ENCODE results near the gene PRUNE2. TPM values are rescaled to one million over a fixed set of nuclear protein-coding genes. Genes with fewer than 3 reads are reported as not detected.

PRUNE2 gene
- total and polyA plus RNA-seq, 4 donors, result 1.3 to 4.5 (median 1.6) TPM

GRCh38 chr9:76610011-76610352 is 295.9 kb downstream of the PRUNE2 start:
- WGBS, result 25% methylated on average over 5 of the region's 5 CpGs
- DNase-seq (ENCODE audit: low spot score), result peak; percentile 48
- Histone ChIP-seq H3K9ac (ENCODE audit: low read depth in 1 of 2, low read length in 2 of 2) (no peak overlapping the region), H3K27me3 (ENCODE audit: control insufficient read depth in 4 of 4, insufficient read depth in 4 of 4, low read length in 3 of 4) (no peaks in the 10 kb centered on the region), H3K9me3 (ENCODE audit: control insufficient read depth in 4 of 4, low read length in 3 of 4) (no peaks in the 10 kb centered on the region), H3K4me1 (ENCODE audit: control insufficient read depth in 4 of 4, insufficient read depth in 4 of 4, low read length in 3 of 4) (no peaks in the 10 kb centered on the region), H3K36me3 (ENCODE audit: control insufficient read depth in 4 of 4, insufficient read depth in 3 of 4, low read depth in 1 of 4, low read length in 3 of 4) (no peaks in the 10 kb centered on the region), H3K27ac (ENCODE audit: low read depth in 1 of 2, low read length in 2 of 2) (no peak overlapping the region), H3K4me3 (ENCODE audit: low read depth in 1 of 3, low read length in 3 of 3) (no peak overlapping the region)
- TF ChIP-seq ATF3 (IDR thresholded peaks at IDR 0.05), result peak; percentile 82
- TF ChIP-seq, protein P1, sequence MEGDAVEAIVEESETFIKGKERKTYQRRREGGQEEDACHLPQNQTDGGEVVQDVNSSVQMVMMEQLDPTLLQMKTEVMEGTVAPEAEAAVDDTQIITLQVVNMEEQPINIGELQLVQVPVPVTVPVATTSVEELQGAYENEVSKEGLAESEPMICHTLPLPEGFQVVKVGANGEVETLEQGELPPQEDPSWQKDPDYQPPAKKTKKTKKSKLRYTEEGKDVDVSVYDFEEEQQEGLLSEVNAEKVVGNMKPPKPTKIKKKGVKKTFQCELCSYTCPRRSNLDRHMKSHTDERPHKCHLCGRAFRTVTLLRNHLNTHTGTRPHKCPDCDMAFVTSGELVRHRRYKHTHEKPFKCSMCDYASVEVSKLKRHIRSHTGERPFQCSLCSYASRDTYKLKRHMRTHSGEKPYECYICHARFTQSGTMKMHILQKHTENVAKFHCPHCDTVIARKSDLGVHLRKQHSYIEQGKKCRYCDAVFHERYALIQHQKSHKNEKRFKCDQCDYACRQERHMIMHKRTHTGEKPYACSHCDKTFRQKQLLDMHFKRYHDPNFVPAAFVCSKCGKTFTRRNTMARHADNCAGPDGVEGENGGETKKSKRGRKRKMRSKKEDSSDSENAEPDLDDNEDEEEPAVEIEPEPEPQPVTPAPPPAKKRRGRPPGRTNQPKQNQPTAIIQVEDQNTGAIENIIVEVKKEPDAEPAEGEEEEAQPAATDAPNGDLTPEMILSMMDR (IDR thresholded peaks at IDR 0.05; ENCODE audit: low read depth, low read length, missing input control), result no peak

- TF ChIP-seq SP1 (IDR thresholded peaks at IDR 0.05), result no peak
- TF ChIP-seq FOXA2 (IDR thresholded peaks at IDR 0.05), result no peak
- H3K4me1 ChIP-seq (ENCODE audit: control insufficient read depth in 4 of 4, insufficient read depth in 4 of 4, low read length in 3 of 4), result no peaks in the 10 kb centered on the region
- no peaks in the 10 kb centered on the region for H3K27me3 ChIP-seq (ENCODE audit: control insufficient read depth in 4 of 4, insufficient read depth in 4 of 4, low read length in 3 of 4)
- H3K36me3 ChIP-seq (ENCODE audit: control insufficient read depth in 4 of 4, insufficient read depth in 3 of 4, low read depth in 1 of 4, low read length in 3 of 4), result no peaks in the 10 kb centered on the region
- WGBS, result 73% methylated on average over 6 of the region's 6 CpGs
- H3K4me3 ChIP-seq (ENCODE audit: low read depth in 1 of 3, low read length in 3 of 3), result no peak overlapping the region
- H3K27ac ChIP-seq (ENCODE audit: low read depth in 1 of 2, low read length in 2 of 2), result no peak overlapping the region
- no peak overlapping the region for H3K9ac ChIP-seq (ENCODE audit: low read depth in 1 of 2, low read length in 2 of 2)
- no peak for DNase-seq (ENCODE audit: low spot score)
- H3K9me3 ChIP-seq (ENCODE audit: control insufficient read depth in 4 of 4, low read length in 3 of 4), result no peaks in the 10 kb centered on the region
Observed at GRCh38 chr9:76609285-76610010, 296.5 kb downstream of the PRUNE2 start.

DNA sequence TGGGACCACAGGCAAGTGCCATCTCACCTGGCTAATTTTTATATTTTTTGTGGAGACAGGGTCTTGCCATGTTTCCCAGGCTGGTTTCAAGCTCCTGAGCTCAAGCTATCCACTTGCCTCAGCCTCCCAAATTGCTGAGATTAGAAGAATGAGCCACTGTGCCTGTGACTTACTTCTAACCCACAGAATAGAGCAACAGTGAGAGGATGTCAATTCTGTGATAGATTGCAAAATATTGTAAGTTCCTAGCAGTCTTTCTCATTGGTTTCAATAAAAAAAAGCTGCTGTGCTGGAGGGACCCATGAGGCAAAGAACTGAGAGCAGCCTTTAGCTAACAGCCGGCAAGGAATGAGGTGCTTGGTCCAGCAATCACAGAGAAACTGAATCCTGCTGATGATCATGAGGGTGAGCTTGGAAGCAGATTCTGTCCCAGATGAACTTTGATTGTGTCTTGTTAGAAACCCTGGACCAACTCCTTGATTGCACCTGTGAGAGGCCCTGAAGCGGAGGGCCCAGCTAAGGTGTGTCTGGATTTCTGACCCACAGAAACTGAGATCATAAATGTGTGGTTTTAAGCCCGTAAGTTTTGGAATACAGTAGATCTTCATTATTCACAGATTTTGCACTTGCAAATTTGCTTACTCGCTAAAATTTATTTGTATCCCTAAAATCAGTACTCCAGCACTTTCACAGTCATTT is 297.2 kb downstream of the PRUNE2 start:
- Histone ChIP-seq H3K9ac (ENCODE audit: low read depth in 1 of 2, low read length in 2 of 2) (no peak overlapping the region), H3K36me3 (ENCODE audit: control insufficient read depth in 4 of 4, insufficient read depth in 3 of 4, low read depth in 1 of 4, low read length in 3 of 4) (no peaks in the 10 kb centered on the region), H3K27me3 (ENCODE audit: control insufficient read depth in 4 of 4, insufficient read depth in 4 of 4, low read length in 3 of 4) (no peaks in the 10 kb centered on the region), H3K4me1 (ENCODE audit: control insufficient read depth in 4 of 4, insufficient read depth in 4 of 4, low read length in 3 of 4) (no peaks in the 10 kb centered on the region), H3K27ac (ENCODE audit: low read depth in 1 of 2, low read length in 2 of 2) (no peak overlapping the region), H3K9me3 (ENCODE audit: control insufficient read depth in 4 of 4, low read length in 3 of 4) (no peaks in the 10 kb centered on the region), H3K4me3 (ENCODE audit: low read depth in 1 of 3, low read length in 3 of 3) (no peak overlapping the region)
- TF ChIP-seq SP1 (IDR thresholded peaks at IDR 0.05), result no peak
- DNase-seq (ENCODE audit: low spot score), result no peak
- WGBS, result 92% methylated on average over 4 of the region's 4 CpGs

DNA sequence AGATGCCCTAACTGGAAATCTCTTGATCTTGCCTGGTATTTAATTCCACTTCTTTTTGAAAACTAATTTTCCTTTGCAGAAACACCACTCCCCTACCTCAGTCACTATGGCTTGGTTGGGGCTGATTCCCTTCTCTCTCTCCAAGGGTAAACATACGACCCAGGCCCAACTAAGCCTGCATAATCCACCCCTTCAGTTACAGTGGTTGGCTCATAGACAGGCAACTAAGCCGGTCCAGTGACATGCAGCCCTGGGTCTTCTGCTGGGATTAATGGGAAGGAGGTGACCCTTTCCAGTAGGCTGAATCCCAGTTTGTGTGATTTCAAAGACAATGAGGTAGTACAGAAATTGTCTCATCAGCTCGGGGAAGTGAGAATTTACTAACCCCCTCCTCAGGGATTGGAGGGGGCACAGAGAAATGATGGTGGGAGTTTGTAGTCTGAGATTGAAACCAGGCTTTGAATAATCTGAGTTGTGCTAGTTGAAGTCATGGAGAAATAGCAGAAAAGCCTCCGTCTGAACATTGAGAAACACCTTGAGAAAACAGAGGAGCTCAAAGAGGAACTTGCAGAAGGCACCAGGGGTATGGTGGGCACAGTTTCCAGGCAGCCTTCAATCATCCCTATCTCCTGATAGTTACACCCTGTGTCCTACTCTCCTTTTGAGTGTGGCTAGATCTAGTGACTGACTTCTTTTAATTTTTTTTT is 298.0 kb downstream of the PRUNE2 start:
- 76% methylated on average over 4 of the region's 4 CpGs for WGBS
- Histone ChIP-seq H3K27me3 (ENCODE audit: control insufficient read depth in 4 of 4, insufficient read depth in 4 of 4, low read length in 3 of 4) (no peaks in the 10 kb centered on the region), H3K27ac (ENCODE audit: low read depth in 1 of 2, low read length in 2 of 2) (no peak overlapping the region), H3K9ac (ENCODE audit: low read depth in 1 of 2, low read length in 2 of 2) (no peak overlapping the region), H3K9me3 (ENCODE audit: control insufficient read depth in 4 of 4, low read length in 3 of 4) (no peaks in the 10 kb centered on the region), H3K4me1 (ENCODE audit: control insufficient read depth in 4 of 4, insufficient read depth in 4 of 4, low read length in 3 of 4) (no peaks in the 10 kb centered on the region), H3K4me3 (ENCODE audit: low read depth in 1 of 3, low read length in 3 of 3) (no peak overlapping the region), H3K36me3 (ENCODE audit: control insufficient read depth in 4 of 4, insufficient read depth in 3 of 4, low read depth in 1 of 4, low read length in 3 of 4) (no peaks in the 10 kb centered on the region)
- no peak for TF ChIP-seq HNF4A (conservative IDR thresholded peaks at IDR 0.05)
- TF ChIP-seq HNF4G (IDR thresholded peaks at IDR 0.05), result no peak
- no peak for TF ChIP-seq RXRA (IDR thresholded peaks at IDR 0.05)
- TF ChIP-seq GABPA (IDR thresholded peaks at IDR 0.05 in 1 of 2, conservative IDR thresholded peaks at IDR 0.05 in 1 of 2), result no peak
- TF ChIP-seq JUND (IDR thresholded peaks at IDR 0.05), result no peak
- no peak for TF ChIP-seq YY1 (IDR thresholded peaks at IDR 0.05)
- TF ChIP-seq, protein P2, sequence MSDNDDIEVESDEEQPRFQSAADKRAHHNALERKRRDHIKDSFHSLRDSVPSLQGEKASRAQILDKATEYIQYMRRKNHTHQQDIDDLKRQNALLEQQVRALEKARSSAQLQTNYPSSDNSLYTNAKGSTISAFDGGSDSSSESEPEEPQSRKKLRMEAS (IDR thresholded peaks at IDR 0.05), result no peak
- no peak for DNase-seq (ENCODE audit: low spot score)
